ENCODE measurements around the gene TMEM248.
"Not testable (repeated sequence)": the region's sequence is repeated elsewhere in the genome, so short reads cannot be mapped to it uniquely, and the experiment has no call there.

Gene TMEM248

GRCh38 chr7:66920769-66921395 lies at the start of gene TMEM248:
TSS of gene TMEM248 (plus strand) at chr7:66921225. CDS start at chr7:66941866, 20,641 bp downstream.
- DNase-seq (ENCODE audit: low read depth in 1 of 2, low spot score in 1 of 2): peak; percentile 87 to 89

- DNase-seq (ENCODE audit: low read depth in 1 of 2, low spot score in 1 of 2): no peak
Observed at GRCh38 chr7:66873476-66873875, 47.5 kb upstream of the TMEM248 start.

GRCh38 chr7:66877577-66878300 lies 43.3 kb upstream of the TMEM248 start:
- no peak for DNase-seq (ENCODE audit: low read depth in 1 of 2, low spot score in 1 of 2)

- not testable (repeated sequence) for DNase-seq (ENCODE audit: low read depth in 1 of 2, low spot score in 1 of 2)
Observed at GRCh38 chr7:66878301-66878685, 42.7 kb upstream of the TMEM248 start.

- DNase-seq (ENCODE audit: low read depth in 1 of 2, low spot score in 1 of 2): no peak
Observed at GRCh38 chr7:66880053-66880452, 41.0 kb upstream of the TMEM248 start.

- DNase-seq (ENCODE audit: low read depth in 1 of 2, low spot score in 1 of 2): not testable (repeated sequence)
Observed at GRCh38 chr7:66880577-66880976, 40.4 kb upstream of the TMEM248 start.

- DNase-seq (ENCODE audit: low read depth in 1 of 2, low spot score in 1 of 2): no peak
Observed at GRCh38 chr7:66883716-66884115, 37.3 kb upstream of the TMEM248 start.

GRCh38 chr7:66884556-66884955 lies 36.5 kb upstream of the TMEM248 start:
- DNase-seq (ENCODE audit: low read depth in 1 of 2, low spot score in 1 of 2): not testable (repeated sequence)

GRCh38 chr7:66886152-66886551 lies 34.9 kb upstream of the TMEM248 start:
- no peak for DNase-seq (ENCODE audit: low read depth in 1 of 2, low spot score in 1 of 2)

GRCh38 chr7:66888223-66888622 lies 32.8 kb upstream of the TMEM248 start:
- not testable (repeated sequence) for DNase-seq (ENCODE audit: low read depth in 1 of 2, low spot score in 1 of 2)

- no peak for DNase-seq (ENCODE audit: low read depth in 1 of 2, low spot score in 1 of 2)
Observed at GRCh38 chr7:66894463-66895080, 26.5 kb upstream of the TMEM248 start.

- DNase-seq (ENCODE audit: low read depth in 1 of 2, low spot score in 1 of 2): no peak
Observed at GRCh38 chr7:66896441-66896840, 24.6 kb upstream of the TMEM248 start.

GRCh38 chr7:66899552-66900280 lies 21.3 kb upstream of the TMEM248 start:
- DNase-seq (ENCODE audit: low read depth in 1 of 2, low spot score in 1 of 2): no peak

GRCh38 chr7:66901941-66902843 lies 18.8 kb upstream of the TMEM248 start:
- DNase-seq (ENCODE audit: low read depth in 1 of 2, low spot score in 1 of 2): no peak

- DNase-seq (ENCODE audit: low read depth in 1 of 2, low spot score in 1 of 2): no peak
Observed at GRCh38 chr7:66902844-66903180, 18.2 kb upstream of the TMEM248 start.

- DNase-seq (ENCODE audit: low read depth in 1 of 2, low spot score in 1 of 2): no peak
Observed at GRCh38 chr7:66903360-66904062, 17.5 kb upstream of the TMEM248 start.

- no peak for DNase-seq (ENCODE audit: low read depth in 1 of 2, low spot score in 1 of 2)
Observed at GRCh38 chr7:66904063-66904593, 16.9 kb upstream of the TMEM248 start.

GRCh38 chr7:66905278-66905677 lies 15.7 kb upstream of the TMEM248 start:
- DNase-seq (ENCODE audit: low read depth in 1 of 2, low spot score in 1 of 2): no peak

GRCh38 chr7:66905689-66906088 lies 15.3 kb upstream of the TMEM248 start:
- no peak for DNase-seq (ENCODE audit: low read depth in 1 of 2, low spot score in 1 of 2)

- no peak for DNase-seq (ENCODE audit: low read depth in 1 of 2, low spot score in 1 of 2)
Observed at GRCh38 chr7:66907731-66908130, 13.3 kb upstream of the TMEM248 start.
